Gastroesophageal sphincter (tissue), 4 donors: ENCODE measurements around the gene ENTPD2. TPM values are rescaled to one million over a fixed set of nuclear protein-coding genes. Genes with fewer than 3 reads are reported as not detected.

Source experiments
- ATAC-seq: fragments of 150-250 bp; one replicate; pipeline ENCODE4 v1.9.1; 2016; ENCODE audit warnings: mild to moderate bottlenecking, moderate library complexity
- H3K27ac ChIP-seq, 4 donors: fragments of 200-600 bp; sonication (generic) in 3 of 4; 1 replicate in 3 of 4; 2 replicates in 1 of 4; pipeline ENCODE4 v1.5.1; 2016 to 2019
- H3K27me3 ChIP-seq: fragments of 200-600 bp; sonication (generic); one replicate; pipeline ENCODE4 v1.5.1; 2019
- H3K36me3 ChIP-seq, 2 donors: fragments of 200-600 bp; sonication (generic); one replicate each; pipeline ENCODE4 v1.5.1; 2019; ENCODE audit warnings: control low read depth in 1 of 2
- H3K4me1 ChIP-seq, 3 donors: fragments of 200-600 bp; sonication (generic); 1 replicate in 2 of 3; 2 replicates in 1 of 3; pipeline ENCODE4 v1.5.1; 2016 to 2019; ENCODE audit warnings: control low read depth in 2 of 3
- H3K4me3 ChIP-seq, 2 donors: fragments of 200-600 bp; sonication (generic); one replicate each; pipeline ENCODE4 v1.5.1; 2019; ENCODE audit warnings: mild to moderate bottlenecking in 1 of 2, moderate library complexity in 1 of 2
- H3K9me3 ChIP-seq, 3 donors: fragments of 200-600 bp; sonication (generic); one replicate each; pipeline ENCODE4 v1.5.1; 2017 to 2019; ENCODE audit warnings: control low read depth in 2 of 3
- CTCF ChIP-seq, 4 experiments: fragments of 200-600 bp in 2 of 4; fragments of 450-650 bp in 2 of 4; sonication (generic) in 1 of 4; IDR thresholded peaks; one replicate each; pipeline ENCODE4 v1.5.1; 2017 to 2019; ENCODE audit warnings: antibody characterized with exemption in 4 of 4, mild to moderate bottlenecking in 2 of 4, moderate library complexity in 2 of 4
- EP300 ChIP-seq: sonication (generic); formaldehyde crosslinking; IDR thresholded peaks from one replicate; pipeline ENCODE4 v1.6.1; 2017; ENCODE audit warnings: antibody characterized with exemption, mild to moderate bottlenecking
- POLR2A ChIP-seq, 2 donors: fragments of 450-650 bp; IDR thresholded peaks; one replicate each; pipeline ENCODE4 v1.6.1; 2017; ENCODE audit warnings: antibody characterized with exemption in 2 of 2, mild to moderate bottlenecking in 2 of 2, moderate library complexity in 1 of 2
- POLR2AphosphoS5 ChIP-seq: sonication (generic); formaldehyde crosslinking; IDR thresholded peaks from one replicate; pipeline ENCODE4 v1.6.1; 2017; ENCODE audit warnings: antibody characterized with exemption
- WGBS, 2 donors: methylation state at CpG; one replicate each; pipeline ENCODE4 v1.1.5; 2018; ENCODE audit warnings: low coverage in 1 of 2; 5-methylcytosine and 5-hydroxymethylcytosine counted together
- total RNA-seq, 4 donors: library from RNA; depleted of rRNA; stranded (reverse); fragments of >200 nt; gene quantifications; one replicate each; pipeline ENCODE4 v1.1.0, GENCODE V29; 2016

The ENTPD2 gene
- total RNA-seq, 4 donors from 2014 or later: 0.58 to 1.6 TPM; not detected in 2

DNA sequence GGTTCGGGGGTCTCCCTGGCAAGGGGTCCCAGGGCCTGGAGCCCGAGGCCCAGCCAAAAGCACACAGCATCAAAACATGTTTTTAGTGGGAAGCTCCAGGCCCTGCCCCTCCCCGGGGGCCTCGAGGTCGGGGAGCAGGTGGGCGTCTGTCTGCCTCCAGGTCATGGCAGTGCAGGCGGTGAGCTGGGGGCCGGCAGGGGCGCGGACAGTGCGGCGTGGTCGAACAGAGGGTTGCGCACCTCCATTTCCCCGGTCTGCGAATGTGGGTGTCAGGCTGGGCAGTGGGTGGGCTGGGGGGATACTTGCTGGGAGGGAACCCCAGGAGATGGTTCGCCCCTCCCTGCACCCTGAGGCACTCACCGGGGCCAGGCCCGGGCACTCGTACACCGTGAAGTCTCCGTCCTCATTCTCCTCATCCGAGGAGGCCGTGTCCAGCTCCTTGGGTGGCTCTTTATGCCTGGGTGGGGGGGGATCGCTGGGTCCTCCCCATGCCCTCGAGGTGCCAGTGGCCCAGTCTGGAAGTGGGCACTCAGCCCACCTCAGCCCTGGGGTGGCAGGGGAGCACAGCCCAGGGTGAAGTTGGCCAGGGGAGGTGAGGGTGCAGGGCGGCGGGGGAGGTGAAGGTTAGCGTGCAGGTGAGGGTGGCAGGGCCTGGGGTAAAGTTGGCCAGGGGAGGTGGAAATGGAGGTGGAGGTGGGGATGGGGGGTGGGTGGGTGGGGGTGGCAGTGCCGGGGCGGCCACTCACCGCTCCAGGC is 14.1 kb downstream of the ENTPD2 start:
- Histone ChIP-seq H3K27me3 (peaks cover 10% of the 10 kb centered on the region), H3K4me1 (peaks cover 0 to 34% (median 16%) of the 10 kb centered on the region in 3 donors), H3K4me3 (no peak overlapping the region), H3K9me3 (no peaks in the 10 kb centered on the region), H3K36me3 (peaks cover 0 to 58% of the 10 kb centered on the region in 2 donors), H3K27ac (no peak overlapping the region)
- no CpG with 5 or more reads among the region's 32 CpGs for WGBS, 2 donors
- ATAC-seq: no peak
- TF ChIP-seq CTCF (IDR thresholded peaks at IDR 0.05): no peak
- no peak for TF ChIP-seq EP300
- no peak for TF ChIP-seq POLR2AphosphoS5
- TF ChIP-seq POLR2A (IDR thresholded peaks at IDR 0.05): no peak

DNA sequence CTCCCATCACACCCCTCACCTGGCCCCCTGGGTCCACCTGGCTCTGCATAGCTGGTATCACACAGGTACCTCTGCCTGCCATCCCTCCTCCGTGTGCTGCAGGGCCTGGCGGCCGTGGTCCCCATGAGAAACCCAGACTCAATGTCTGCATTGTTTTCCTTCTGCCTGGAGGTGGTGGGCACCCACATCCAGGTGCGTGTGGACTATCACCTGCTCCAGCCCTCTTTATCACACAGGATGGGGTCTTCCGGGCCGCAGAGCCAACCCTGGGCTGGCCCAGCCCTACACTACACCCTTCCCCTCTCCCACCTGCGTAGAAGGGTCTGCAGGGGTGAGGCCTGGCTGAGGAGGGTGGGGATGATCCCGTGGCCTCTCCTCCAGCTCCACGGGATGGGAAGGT is 14.9 kb downstream of the ENTPD2 start:
- no peaks in the 10 kb centered on the region for H3K9me3 ChIP-seq
- WGBS, 2 donors: 80% methylated on average over 1 of the region's 9 CpGs; no CpG with 5 or more reads in 1 of the 2 donors
- H3K4me3 ChIP-seq: no peak overlapping the region
- no peak overlapping the region for H3K27ac ChIP-seq
- TF ChIP-seq CTCF (IDR thresholded peaks at IDR 0.05) (no peak), POLR2A (IDR thresholded peaks at IDR 0.05) (no peak), EP300 (no peak), POLR2AphosphoS5 (no peak)
- H3K4me1 ChIP-seq: peaks cover 0 to 31% (median 13%) of the 10 kb centered on the region in 3 donors
- ATAC-seq: no peak
- H3K27me3 ChIP-seq: peaks cover 16% of the 10 kb centered on the region
- peaks cover 0 to 58% of the 10 kb centered on the region in 2 donors for H3K36me3 ChIP-seq

GRCh38 chr9:137037483-137037882 is 16.4 kb downstream of the ENTPD2 start:
- Histone ChIP-seq H3K27me3 (peaks cover 16% of the 10 kb centered on the region), H3K27ac (no peak overlapping the region), H3K9me3 (no peaks in the 10 kb centered on the region), H3K36me3 (peaks cover 0 to 52% of the 10 kb centered on the region in 2 donors), H3K4me3 (no peak overlapping the region), H3K4me1 (peaks cover 0 to 18% (median 13%) of the 10 kb centered on the region in 3 donors)
- 85 to 87% methylated on average over 7 to 8 of the region's 10 CpGs for WGBS, 2 donors
- no peak for TF ChIP-seq EP300
- TF ChIP-seq POLR2AphosphoS5: no peak
- no peak for TF ChIP-seq POLR2A (IDR thresholded peaks at IDR 0.05)
- TF ChIP-seq CTCF (IDR thresholded peaks at IDR 0.05): no peak
- no peak for ATAC-seq

DNA sequence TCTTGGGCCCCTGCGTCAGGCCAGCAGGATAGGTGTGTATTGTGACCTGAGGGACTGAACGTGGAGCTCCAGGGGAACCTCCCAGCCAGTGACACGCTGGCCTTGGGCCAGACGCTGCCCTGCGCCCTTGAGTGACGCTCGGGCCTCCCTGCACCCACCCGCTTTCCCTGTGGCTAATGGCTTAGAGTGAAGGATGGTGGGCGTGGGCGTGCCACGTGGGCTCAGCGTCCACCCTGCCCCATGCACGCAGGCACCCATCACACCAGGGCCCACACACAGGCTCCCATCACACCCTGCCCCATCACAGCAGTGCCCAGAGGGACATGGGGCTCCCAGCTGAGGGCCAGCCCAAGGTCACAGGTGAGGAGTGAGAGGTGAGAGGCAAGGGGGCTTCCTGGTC is 16.8 kb downstream of the ENTPD2 start:
- WGBS, 2 donors: 89% methylated on average over 3 of the region's 13 CpGs; no CpG with 5 or more reads in 1 of the 2 donors
- TF ChIP-seq EP300 (no peak), POLR2AphosphoS5 (no peak), CTCF (IDR thresholded peaks at IDR 0.05) (no peak), POLR2A (IDR thresholded peaks at IDR 0.05) (no peak)
- no peak overlapping the region for H3K4me3 ChIP-seq

GRCh38 chr9:137035937-137036336 is 17.9 kb downstream of the ENTPD2 start:
- no peak overlapping the region for H3K27ac ChIP-seq
- 60% methylated on average over 1 of the region's 8 CpGs; no CpG with 5 or more reads in 1 of the 2 donors for WGBS, 2 donors
- H3K36me3 ChIP-seq: peaks cover 0 to 39% of the 10 kb centered on the region in 2 donors
- no peak for ATAC-seq
- H3K27me3 ChIP-seq: peaks cover 16% of the 10 kb centered on the region
- H3K4me3 ChIP-seq: no peak overlapping the region
- no peaks in the 10 kb centered on the region for H3K9me3 ChIP-seq
- H3K4me1 ChIP-seq: peaks cover 0 to 18% (median 13%) of the 10 kb centered on the region in 3 donors
- TF ChIP-seq CTCF (IDR thresholded peaks at IDR 0.05): no peak
- TF ChIP-seq POLR2AphosphoS5: no peak
- TF ChIP-seq EP300: no peak
- TF ChIP-seq POLR2A (IDR thresholded peaks at IDR 0.05): no peak

More for the DNA sequence above, 16.8 kb downstream of the ENTPD2 start:
- H3K9me3 ChIP-seq: no peaks in the 10 kb centered on the region
- ATAC-seq: no peak
- peaks cover 0 to 18% (median 13%) of the 10 kb centered on the region in 3 donors for H3K4me1 ChIP-seq
- peaks cover 16% of the 10 kb centered on the region for H3K27me3 ChIP-seq
- H3K27ac ChIP-seq: no peak overlapping the region
- peaks cover 0 to 50% of the 10 kb centered on the region in 2 donors for H3K36me3 ChIP-seq
